Neural cell (in vitro differentiated cells): ENCODE results near the gene MRPS10. TPM values are rescaled to one million over a fixed set of nuclear protein-coding genes. Genes with fewer than 3 reads are reported as not detected.

Source experiments
- H2AFZ ChIP-seq: fragments of 200-600, 300-800 bp; sonication (generic), shearing (Covaris generic); 2 replicates; pipeline ENCODE4 v1.6.0; 2014; ENCODE audit warnings: low read depth, mild to moderate bottlenecking, antibody characterized with exemption, low read length, moderate library complexity
- H3F3A ChIP-seq: fragments of 200-600 bp; shearing (Covaris generic); 2 replicates; pipeline ENCODE4 v1.6.1; 2016; ENCODE audit warnings: mild to moderate bottlenecking, moderate library complexity, mixed read lengths, antibody characterized with exemption, low read length; ENCODE audit not compliant: insufficient read depth, poor library complexity, severe bottlenecking
- H3K27ac ChIP-seq: fragments of 200-600, 300-800 bp; sonication (generic), shearing (Covaris generic); 2 replicates; pipeline ENCODE4 v1.5.1; 2014; ENCODE audit warnings: mild to moderate bottlenecking, low read length, moderate library complexity
- H3K27me3 ChIP-seq: fragments of 300-800, 200-600 bp; sonication (generic), shearing (Covaris generic); 2 replicates; pipeline ENCODE4 v1.6.0; 2014; ENCODE audit warnings: mild to moderate bottlenecking, low read depth, low read length, moderate library complexity; ENCODE audit not compliant: insufficient read depth
- H3K36me3 ChIP-seq: fragments of 300-800, 200-600 bp; sonication (generic), shearing (Covaris generic); 2 replicates; pipeline ENCODE4 v1.5.1; 2014; ENCODE audit warnings: mild to moderate bottlenecking, antibody characterized with exemption, low read length, moderate library complexity; ENCODE audit not compliant: insufficient read depth
- H3K4me2 ChIP-seq: fragments of 300-800, 200-600 bp; sonication (generic), shearing (Covaris generic); 2 replicates; pipeline ENCODE4 v1.6.0; 2014; ENCODE audit warnings: mild to moderate bottlenecking, low read length
- H3K4me3 ChIP-seq: fragments of 300-800, 200-600 bp; sonication (generic), shearing (Covaris generic); 2 replicates; pipeline ENCODE4 v1.5.1; 2014; ENCODE audit warnings: mild to moderate bottlenecking, low read length, moderate library complexity
- H3K79me2 ChIP-seq: fragments of 200-600 bp; shearing (Covaris generic); replicated peaks from 2 replicates; pipeline ENCODE4 v1.6.0; 2014; ENCODE audit warnings: mild to moderate bottlenecking, low read length, moderate library complexity; ENCODE audit not compliant: insufficient read depth
- H3K9ac ChIP-seq: fragments of 300-800, 200-600 bp; sonication (generic), shearing (Covaris generic); 2 replicates; pipeline ENCODE4 v1.6.1; 2016; ENCODE audit warnings: mild to moderate bottlenecking, low read length, mixed read lengths
- H3K9me2 ChIP-seq: fragments of 200-600 bp; shearing (Covaris generic); 2 replicates; pipeline ENCODE4 v1.6.1; 2016; ENCODE audit warnings: mild to moderate bottlenecking, low read length, mixed read lengths; ENCODE audit not compliant: insufficient read depth
- H3K9me3 ChIP-seq: fragments of 200-600, 300-800 bp; sonication (generic), shearing (Covaris generic); 2 replicates; pipeline ENCODE4 v1.6.1; 2016; ENCODE audit warnings: mild to moderate bottlenecking, mixed run types, low read length, moderate library complexity, mixed read lengths
- H4K20me1 ChIP-seq: fragments of 200-600 bp; shearing (Covaris generic); 2 replicates; pipeline ENCODE4 v1.6.1; 2016; ENCODE audit warnings: mild to moderate bottlenecking, mixed run types; ENCODE audit not compliant: insufficient read depth
- EP300 ChIP-seq: fragments of 450-650 bp; conservative IDR thresholded peaks from 2 replicates; pipeline ENCODE4 v1.6.1; 2014; ENCODE audit warnings: antibody characterized with exemption, mild to moderate bottlenecking, moderate library complexity; ENCODE audit not compliant: poor library complexity, severe bottlenecking
- EZH2 ChIP-seq: fragments of 200-600, 300-800 bp; shearing (Covaris generic), sonication (generic); IDR thresholded peaks from 2 replicates; pipeline ENCODE4 v1.6.1; 2014; ENCODE audit warnings: antibody characterized with exemption, low read length, borderline replicate concordance, mild to moderate bottlenecking; ENCODE audit not compliant: insufficient read depth, poor library complexity, severe bottlenecking
- MXI1 ChIP-seq: fragments of 450-650 bp; conservative IDR thresholded peaks from 2 replicates; pipeline ENCODE4 v1.6.1; 2014; ENCODE audit warnings: antibody characterized with exemption, mild to moderate bottlenecking; ENCODE audit not compliant: poor library complexity, severe bottlenecking
- POLR2AphosphoS5 ChIP-seq: IDR thresholded peaks from 2 replicates; pipeline ENCODE4 v1.6.1; 2012
- RAD21 ChIP-seq: fragments of 450-650 bp; conservative IDR thresholded peaks from 2 replicates; pipeline ENCODE4 v1.6.1; 2014; ENCODE audit warnings: antibody characterized with exemption, mild to moderate bottlenecking, moderate library complexity
- REST ChIP-seq: IDR thresholded peaks from 2 replicates; pipeline ENCODE4 v1.6.1; 2012; ENCODE audit warnings: borderline replicate concordance
- SMC3 ChIP-seq: fragments of 450-650 bp; conservative IDR thresholded peaks from 2 replicates; pipeline ENCODE4 v1.6.1; 2014; ENCODE audit warnings: antibody characterized with exemption, mild to moderate bottlenecking, moderate library complexity; ENCODE audit not compliant: poor library complexity
- TAF1 ChIP-seq: IDR thresholded peaks from 2 replicates; pipeline ENCODE4 v1.6.1; 2012; ENCODE audit warnings: low read depth
- polyA plus RNA-seq: library from polyadenylated mRNA; depleted of rRNA; stranded (reverse); fragments of >200 nt; gene quantifications from 2 replicates; pipeline ENCODE4 v1.2.3, GENCODE V29; 2014
- TF ChIP-seq, protein P1 (sequence below): fragments of 450-650 bp; IDR thresholded peaks from 2 replicates; pipeline ENCODE4 v1.5.1; 2014; ENCODE audit warnings: antibody characterized with exemption, mild to moderate bottlenecking, moderate library complexity; ENCODE audit not compliant: poor library complexity, severe bottlenecking

Gene MRPS10
- polyA plus RNA-seq, 1 donor from 2014 or later = 37.4 TPM

DNA sequence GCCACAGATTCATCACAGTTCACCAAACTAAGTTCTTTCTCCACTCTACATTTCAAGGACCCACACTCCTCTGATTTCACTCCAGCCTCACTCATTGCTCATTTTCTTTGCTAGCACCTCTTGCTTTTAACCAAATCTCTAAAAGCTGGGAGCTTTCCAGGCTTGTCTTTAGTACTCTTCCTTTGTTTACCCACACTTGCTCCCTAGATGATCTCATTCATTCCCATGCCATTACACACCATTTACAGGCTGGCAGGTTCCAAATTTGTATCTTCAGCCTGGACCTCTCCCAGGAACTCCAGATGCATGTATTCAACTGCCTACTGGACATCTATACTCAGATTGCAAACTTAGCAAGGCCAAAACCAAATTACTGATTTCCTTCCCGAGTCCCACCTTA, 17.6 kb downstream of the MRPS10 start:
- Histone ChIP-seq H3K9ac (no peak overlapping the region), H3K4me3 (no peak overlapping the region), H3K27me3 (no peaks in the 10 kb centered on the region), H3K4me2 (no peak overlapping the region), H2AFZ (no peak overlapping the region), H3K79me2 (no peaks in the 10 kb centered on the region), H3F3A (no peaks in the 10 kb centered on the region), H3K27ac (no peak overlapping the region), H3K9me2 (no peaks in the 10 kb centered on the region), H4K20me1 (no peaks in the 10 kb centered on the region), H3K36me3 (no peaks in the 10 kb centered on the region), H3K9me3 (no peaks in the 10 kb centered on the region)
- TF ChIP-seq EP300 = no peak
- TF ChIP-seq MXI1 = no peak
- TF ChIP-seq POLR2AphosphoS5 = no peak
- no peak for TF ChIP-seq TAF1
- no peak for TF ChIP-seq EZH2
- TF ChIP-seq, protein P1, sequence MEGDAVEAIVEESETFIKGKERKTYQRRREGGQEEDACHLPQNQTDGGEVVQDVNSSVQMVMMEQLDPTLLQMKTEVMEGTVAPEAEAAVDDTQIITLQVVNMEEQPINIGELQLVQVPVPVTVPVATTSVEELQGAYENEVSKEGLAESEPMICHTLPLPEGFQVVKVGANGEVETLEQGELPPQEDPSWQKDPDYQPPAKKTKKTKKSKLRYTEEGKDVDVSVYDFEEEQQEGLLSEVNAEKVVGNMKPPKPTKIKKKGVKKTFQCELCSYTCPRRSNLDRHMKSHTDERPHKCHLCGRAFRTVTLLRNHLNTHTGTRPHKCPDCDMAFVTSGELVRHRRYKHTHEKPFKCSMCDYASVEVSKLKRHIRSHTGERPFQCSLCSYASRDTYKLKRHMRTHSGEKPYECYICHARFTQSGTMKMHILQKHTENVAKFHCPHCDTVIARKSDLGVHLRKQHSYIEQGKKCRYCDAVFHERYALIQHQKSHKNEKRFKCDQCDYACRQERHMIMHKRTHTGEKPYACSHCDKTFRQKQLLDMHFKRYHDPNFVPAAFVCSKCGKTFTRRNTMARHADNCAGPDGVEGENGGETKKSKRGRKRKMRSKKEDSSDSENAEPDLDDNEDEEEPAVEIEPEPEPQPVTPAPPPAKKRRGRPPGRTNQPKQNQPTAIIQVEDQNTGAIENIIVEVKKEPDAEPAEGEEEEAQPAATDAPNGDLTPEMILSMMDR = no peak
- TF ChIP-seq RAD21 = no peak
- no peak for TF ChIP-seq REST
- no peak for TF ChIP-seq SMC3

DNA sequence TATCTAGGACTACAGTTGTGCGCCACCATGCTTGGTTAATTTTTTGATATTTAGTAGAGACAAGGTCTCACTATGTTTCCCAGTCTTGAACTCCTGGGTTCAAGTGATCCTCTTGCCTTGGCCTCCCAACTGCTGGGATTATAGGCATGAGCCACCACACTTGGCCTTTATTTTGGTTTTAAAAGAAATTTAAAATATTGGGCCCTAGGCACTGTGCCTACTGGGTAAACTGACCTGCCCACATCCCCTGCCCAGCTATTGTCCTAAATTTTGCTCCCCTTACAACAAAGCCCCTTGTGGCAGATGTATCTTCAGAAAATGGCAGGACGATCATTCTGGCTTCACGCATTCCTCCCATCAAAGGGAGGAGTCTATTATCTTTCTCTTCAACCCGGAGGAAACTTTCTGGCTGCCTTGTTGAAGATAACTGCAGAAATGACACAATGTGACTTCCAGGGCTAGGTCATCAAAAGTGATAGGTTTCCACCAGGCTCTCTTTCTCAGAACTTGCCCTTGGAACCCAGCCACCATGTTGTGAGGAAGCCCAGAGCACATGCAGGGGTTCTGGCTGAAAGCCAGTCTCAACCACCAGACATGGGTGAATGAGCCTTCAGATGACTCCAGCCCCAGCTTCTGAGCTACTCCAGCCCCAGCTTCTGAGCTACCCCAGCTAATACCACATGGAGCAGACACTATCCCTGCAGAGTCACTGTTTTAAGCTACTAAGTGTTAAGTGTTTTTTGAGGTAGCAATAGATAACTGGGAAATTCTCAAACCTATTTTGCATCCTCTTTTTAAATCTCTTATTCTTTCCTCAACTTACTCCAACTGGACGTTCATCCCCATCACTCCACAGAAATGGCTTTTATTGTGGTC, 18.3 kb downstream of the MRPS10 start:
- Histone ChIP-seq H3K79me2 (no peaks in the 10 kb centered on the region), H3K9me3 (no peaks in the 10 kb centered on the region), H3K9ac (no peak overlapping the region), H2AFZ (no peak overlapping the region), H3F3A (no peaks in the 10 kb centered on the region), H3K4me2 (no peak overlapping the region), H3K9me2 (no peaks in the 10 kb centered on the region), H4K20me1 (no peaks in the 10 kb centered on the region), H3K4me3 (no peak overlapping the region), H3K27ac (no peak overlapping the region), H3K36me3 (no peaks in the 10 kb centered on the region), H3K27me3 (no peaks in the 10 kb centered on the region)
- TF ChIP-seq MXI1 (no peak), POLR2AphosphoS5 (no peak), RAD21 (no peak), SMC3 (no peak), REST (no peak), EZH2 (no peak), EP300 (no peak), TAF1 (no peak)
- TF ChIP-seq, protein P1 = no peak
